ENCODE results near the gene TIAL1. TPM values are rescaled to one million over a fixed set of nuclear protein-coding genes. Genes with fewer than 3 reads are reported as not detected.

TIAL1 gene
- total and polyA plus RNA-seq, 2 of the 4 experiments (the other 2 are of a cell fraction), result 28.0 to 83.5 TPM

- intact Hi-C loops (cut with micrococcal nuclease) (no loop called here), in situ Hi-C loops (cut with MboI; ENCODE audit: low sequenced_read_pairs) (no loop called here), dilution Hi-C loops (cut with HindIII; ENCODE audit: low sequenced_read_pairs, unreplicated experiment) (no loop called here)
- H3K56ac ChIP-seq (ENCODE audit: extremely low read depth, insufficient read depth, low read length), result no peak overlapping the region
- H3K4me3 ChIP-seq (ENCODE audit: insufficient read depth, low read depth, low read length), result no peak overlapping the region
- CTCF ChIA-PET, result interaction anchor here (0.7 to 1.3 kb wide), 6 partner anchors 14 to 403 kb away, joined by 3 to 6 read pairs (median 3); no protein-coding TSS in a partner anchor
- H3K4me1 ChIP-seq (ENCODE audit: control insufficient read depth, insufficient read depth, low read length), result no peaks in the 10 kb centered on the region
- no peak overlapping the region for H2AFZ ChIP-seq (replicated peaks; ENCODE audit: low read length, poor library complexity)
- ATAC-seq (ENCODE audit: low read depth) (peak; percentile 92), DNase-seq (no peak)
- no peak overlapping the region for H4K91ac ChIP-seq (ENCODE audit: insufficient read depth, low read depth, low read length)
- no peaks in the 10 kb centered on the region; the same call in 1 of the 2 replicates for H3K27me3 ChIP-seq (ENCODE audit: control insufficient read depth, insufficient read depth, low read length)
- H3K9me3 ChIP-seq (ENCODE audit: control insufficient read depth, insufficient read depth, low read length), result no peaks in the 10 kb centered on the region
- H4K20me1 ChIP-seq (ENCODE audit: insufficient read depth, low read length), result no peaks in the 10 kb centered on the region
- no peak overlapping the region for H3K23ac ChIP-seq (ENCODE audit: low read depth, low read length)
- 0 out of 2 replicates have a peak, but pooled peaks cover 5% of the 10 kb centered on the region for H3K9me1 ChIP-seq (ENCODE audit: insufficient read depth, low read length)
- no peak overlapping the region for H2BK120ac ChIP-seq (ENCODE audit: low read depth, low read length)
- H3K27ac ChIP-seq (ENCODE audit: insufficient read depth, low read length), result no peak overlapping the region
- no peaks in the 10 kb centered on the region; the same call in 1 of the 2 replicates for H3K36me3 ChIP-seq (ENCODE audit: control insufficient read depth, insufficient read depth, low read length)
- H3K4ac ChIP-seq (ENCODE audit: low read depth, low read length), result no peak overlapping the region
- no peak overlapping the region for H3K4me2 ChIP-seq (ENCODE audit: low read depth, low read length)
- WGBS, 2 experiments (ENCODE audit: extremely low coverage in 2 of 2, insufficient read length in 1 of 2), result no CpG with 5 or more reads among the region's 2 CpGs
- no peak overlapping the region for H4K8ac ChIP-seq (ENCODE audit: low read depth in 2 of 2, low read length in 2 of 2)
- POLR2A ChIA-PET (ENCODE audit: unreplicated experiment), result no interaction called here
- no peak overlapping the region for H2BK20ac ChIP-seq (ENCODE audit: low read depth, low read length)
- no peak overlapping the region for H4K5ac ChIP-seq (ENCODE audit: low read depth, low read length)
- H3K9ac ChIP-seq (ENCODE audit: low read depth, low read length), result no peak overlapping the region
- H3K14ac ChIP-seq (replicated peaks; ENCODE audit: low read depth, low read length), result no peak overlapping the region
- no peak overlapping the region for H2BK15ac ChIP-seq (ENCODE audit: low read depth, low read length)
- TF ChIP-seq RAD21 (IDR thresholded peaks at IDR 0.05; ENCODE audit: low read length) (peak; percentile 44), CHD1 (IDR thresholded peaks at IDR 0.05; ENCODE audit: low read depth, low read length) (no peak), SMC3 (IDR thresholded peaks at IDR 0.05; ENCODE audit: low read depth, low read length) (0 out of 2 replicates have a peak, but pooled peaks have one; percentile 20), RCOR1 (IDR thresholded peaks at IDR 0.05; ENCODE audit: insufficient replicate concordance, low read length) (no peak), CTCF (conservative IDR thresholded peaks at IDR 0.05; ENCODE audit: low read depth, low read length) (peak; percentile 58), CEBPB (IDR thresholded peaks at IDR 0.05; ENCODE audit: low read depth, low read length) (peak; percentile 59; the same call in 1 of the 2 replicates)
- no peak overlapping the region for H2AK5ac ChIP-seq (ENCODE audit: low read depth, low read length)
- no peak overlapping the region for H3K18ac ChIP-seq (ENCODE audit: low read depth, low read length)
- no peak overlapping the region for H2AK9ac ChIP-seq (replicated peaks; ENCODE audit: low read depth, low read length, poor library complexity)
- no TSS peak for BruUV-seq (replicated peaks)
- H2BK5ac ChIP-seq (ENCODE audit: low read depth, low read length, poor library complexity, severe bottlenecking), result no peak overlapping the region
- H3K79me1 ChIP-seq (ENCODE audit: low read depth in 1 of 2, low read length in 2 of 2), result peaks cover 3 to 12% of the 10 kb centered on the region in 2 experiments; a peak in 2 of 4 replicates
These were observed 5.7 kb upstream of the TIAL1 start for GRCh38 chr10:119602241-119603095.

Data from IMR-90 (cell line).